ENCODE data around the gene MINPP1. TPM values are rescaled to one million over a fixed set of nuclear protein-coding genes. Genes with fewer than 3 reads are reported as not detected.
A peak's percentile ranks its signal among the peaks of the same experiment; 100 is the strongest.

The MINPP1 gene
- total RNA-seq, 1 donor from 2014 or later: 14.3 TPM

DNA sequence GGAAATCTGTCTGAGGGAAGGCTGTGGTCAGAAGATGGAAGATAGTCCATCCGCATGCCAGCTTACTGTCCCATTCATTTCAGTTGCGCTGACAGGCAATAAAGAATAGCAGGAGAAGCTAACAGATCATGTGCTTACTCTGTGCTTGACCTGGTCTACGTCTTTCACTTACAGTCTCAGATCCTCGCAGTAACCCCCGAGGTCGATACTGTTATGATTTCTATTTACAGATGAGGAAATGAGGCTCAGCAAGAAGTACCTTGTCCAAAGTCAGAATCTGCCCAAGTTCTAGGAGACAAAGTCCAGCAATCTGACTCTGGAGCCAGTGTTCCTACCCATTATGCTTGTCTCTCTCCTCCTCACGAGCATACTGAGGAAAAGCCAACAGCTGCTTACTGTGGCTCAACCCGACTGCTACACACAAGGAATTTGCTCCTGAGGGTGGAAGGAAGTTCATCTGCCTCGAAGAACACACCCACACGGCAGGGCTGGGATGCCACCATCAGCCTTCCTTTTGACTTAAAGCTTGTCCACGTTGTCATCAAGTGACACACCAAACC lies 74.2 kb downstream of the MINPP1 start:
- no peaks in the 10 kb centered on the region for H3K27me3 ChIP-seq
- H3K9me3 ChIP-seq: no peaks in the 10 kb centered on the region
- intact Hi-C loops (cut with DNase I): no loop called here
- H3K36me3 ChIP-seq: no peaks in the 10 kb centered on the region
- H3K4me1 ChIP-seq: peaks cover 0 to 4% of the 10 kb centered on the region in 2 donors
- H3K4me3 ChIP-seq: no peak overlapping the region
- peak overlapping the region; percentile 29 to 31 for H3K27ac ChIP-seq
- DNase-seq (ENCODE audit: low spot score in 2 of 2): no peak
- TF ChIP-seq, protein P1, sequence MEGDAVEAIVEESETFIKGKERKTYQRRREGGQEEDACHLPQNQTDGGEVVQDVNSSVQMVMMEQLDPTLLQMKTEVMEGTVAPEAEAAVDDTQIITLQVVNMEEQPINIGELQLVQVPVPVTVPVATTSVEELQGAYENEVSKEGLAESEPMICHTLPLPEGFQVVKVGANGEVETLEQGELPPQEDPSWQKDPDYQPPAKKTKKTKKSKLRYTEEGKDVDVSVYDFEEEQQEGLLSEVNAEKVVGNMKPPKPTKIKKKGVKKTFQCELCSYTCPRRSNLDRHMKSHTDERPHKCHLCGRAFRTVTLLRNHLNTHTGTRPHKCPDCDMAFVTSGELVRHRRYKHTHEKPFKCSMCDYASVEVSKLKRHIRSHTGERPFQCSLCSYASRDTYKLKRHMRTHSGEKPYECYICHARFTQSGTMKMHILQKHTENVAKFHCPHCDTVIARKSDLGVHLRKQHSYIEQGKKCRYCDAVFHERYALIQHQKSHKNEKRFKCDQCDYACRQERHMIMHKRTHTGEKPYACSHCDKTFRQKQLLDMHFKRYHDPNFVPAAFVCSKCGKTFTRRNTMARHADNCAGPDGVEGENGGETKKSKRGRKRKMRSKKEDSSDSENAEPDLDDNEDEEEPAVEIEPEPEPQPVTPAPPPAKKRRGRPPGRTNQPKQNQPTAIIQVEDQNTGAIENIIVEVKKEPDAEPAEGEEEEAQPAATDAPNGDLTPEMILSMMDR (IDR thresholded peaks at IDR 0.05): no peak

DNA sequence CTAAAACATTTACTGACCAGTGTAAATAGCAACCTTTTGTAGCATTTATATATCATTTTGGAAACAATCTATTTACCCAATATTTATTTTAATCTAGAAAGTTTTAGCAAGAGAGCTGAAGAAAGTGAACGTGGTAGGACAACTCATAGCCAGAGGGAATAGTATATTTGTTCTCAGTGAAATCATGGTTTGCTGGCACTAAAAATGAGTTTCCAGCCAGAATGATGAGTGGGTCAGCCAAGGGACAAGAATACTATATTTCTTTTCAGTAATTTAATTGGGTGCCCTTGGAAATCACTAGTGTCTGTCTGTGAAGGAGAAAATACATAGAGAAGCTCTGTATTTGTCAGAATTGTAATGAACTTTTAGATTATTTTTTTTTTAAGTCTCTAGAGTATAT lies 74.9 kb downstream of the MINPP1 start:
- Histone ChIP-seq H3K27ac (peak overlapping the region in 1 of 2 donors; percentile 29), H3K9me3 (no peaks in the 10 kb centered on the region), H3K4me1 (peaks cover 0 to 4% of the 10 kb centered on the region in 2 donors), H3K36me3 (no peaks in the 10 kb centered on the region), H3K27me3 (no peaks in the 10 kb centered on the region), H3K4me3 (no peak overlapping the region)
- DNase-seq (ENCODE audit: low spot score in 2 of 2): no peak
- intact Hi-C loops (cut with DNase I): no loop called here
- TF ChIP-seq, protein P1 (IDR thresholded peaks at IDR 0.05): no peak

DNA sequence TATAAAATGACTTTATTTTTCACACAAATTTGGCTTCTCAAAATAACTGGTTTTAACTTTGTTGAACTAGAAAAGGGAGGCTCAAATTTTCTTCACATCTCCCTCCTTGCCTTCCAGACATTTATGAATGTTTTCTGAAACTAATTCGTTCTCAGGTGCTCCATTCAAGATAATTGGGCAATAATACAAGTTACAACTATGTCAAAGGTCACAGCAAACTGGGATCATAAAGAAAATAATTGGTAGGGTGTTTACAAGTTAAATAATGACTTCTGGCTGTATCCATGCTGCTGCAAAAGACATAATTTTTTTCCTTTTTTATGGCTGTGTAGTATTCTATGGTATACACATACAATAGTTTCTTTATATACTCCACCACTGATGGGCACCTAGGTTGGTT lies 75.3 kb downstream of the MINPP1 start:
- no peaks in the 10 kb centered on the region for H3K36me3 ChIP-seq
- TF ChIP-seq, protein P1 (IDR thresholded peaks at IDR 0.05): no peak
- H3K27ac ChIP-seq: peak overlapping the region in 1 of 2 donors; percentile 29
- H3K27me3 ChIP-seq: no peaks in the 10 kb centered on the region
- H3K4me3 ChIP-seq: no peak overlapping the region
- H3K9me3 ChIP-seq: no peaks in the 10 kb centered on the region
- peaks cover 0 to 4% of the 10 kb centered on the region in 2 donors for H3K4me1 ChIP-seq
- DNase-seq (ENCODE audit: low spot score in 2 of 2): no peak
- intact Hi-C loops (cut with DNase I): no loop called here

DNA sequence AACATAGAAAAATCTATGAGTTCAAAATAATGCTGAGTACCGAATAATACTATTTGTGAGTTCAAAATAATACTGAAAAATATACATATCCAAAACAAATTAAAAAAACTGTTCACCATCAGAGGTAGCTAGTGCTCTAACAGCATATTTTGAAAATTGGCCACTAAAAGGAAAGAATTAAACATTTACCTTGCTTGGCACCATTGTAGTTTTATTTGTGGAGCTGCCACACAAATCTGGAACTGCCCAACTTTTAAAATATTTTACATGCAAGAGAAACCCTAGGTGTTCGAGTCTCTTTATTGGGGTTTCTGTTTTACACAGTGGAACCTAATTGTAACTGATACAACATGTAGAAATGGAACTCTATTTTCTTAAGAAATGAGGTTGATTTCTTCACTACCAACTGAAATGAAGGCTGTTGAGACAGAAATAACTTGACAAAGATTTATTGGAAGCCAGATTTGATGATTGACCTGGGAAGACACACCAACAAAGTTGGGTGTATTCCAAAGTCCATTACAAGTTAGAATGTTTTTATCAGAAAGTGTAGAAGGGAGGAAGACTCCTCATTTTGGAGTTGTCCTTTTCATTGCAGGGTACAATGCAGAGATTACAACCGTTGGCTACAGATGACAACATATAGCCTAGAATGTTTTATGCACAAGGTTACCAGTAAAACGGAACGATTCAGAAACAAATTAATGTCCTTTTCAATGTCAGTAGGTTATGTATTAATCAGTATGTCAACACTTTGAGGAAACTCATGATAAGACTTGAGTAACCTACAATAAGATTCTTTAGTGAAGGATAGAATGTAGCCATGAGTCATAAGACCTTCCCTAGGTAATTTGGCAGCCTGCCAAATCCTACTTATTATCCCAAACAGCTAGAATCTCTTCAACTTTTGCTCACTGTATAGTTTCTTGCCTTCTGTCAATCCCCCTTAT lies 81.1 kb downstream of the MINPP1 start:
- Histone ChIP-seq H3K9me3 (no peaks in the 10 kb centered on the region), H3K4me1 (no peaks in the 10 kb centered on the region), H3K27ac (no peak overlapping the region), H3K4me3 (no peak overlapping the region), H3K27me3 (no peaks in the 10 kb centered on the region), H3K36me3 (no peaks in the 10 kb centered on the region)
- TF ChIP-seq, protein P1 (IDR thresholded peaks at IDR 0.05): no peak
- DNase-seq (ENCODE audit: low spot score in 2 of 2): no peak
- intact Hi-C loops (cut with DNase I): no loop called here

DNA sequence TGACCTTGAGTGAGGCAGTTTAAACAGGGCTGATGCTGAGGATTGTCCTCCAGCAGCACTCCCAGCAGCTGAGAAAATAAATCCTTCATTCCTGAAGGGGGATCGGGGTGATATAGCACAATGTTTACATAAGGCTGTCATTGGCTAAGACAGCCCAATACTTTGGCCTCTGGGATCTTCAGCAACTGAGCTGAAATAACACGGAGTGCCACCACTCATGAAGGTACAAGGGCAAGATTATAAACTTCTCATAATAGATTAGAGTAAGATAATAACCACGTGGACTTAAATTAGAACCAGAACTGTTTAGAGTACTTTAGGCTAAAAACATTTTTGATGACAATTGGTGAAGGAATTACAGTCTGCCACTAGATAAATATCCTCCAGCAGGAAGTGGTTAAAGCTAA lies 85.0 kb downstream of the MINPP1 start:
- Histone ChIP-seq H3K27ac (no peak overlapping the region), H3K36me3 (no peaks in the 10 kb centered on the region), H3K4me1 (peaks cover 0 to 10% of the 10 kb centered on the region in 2 donors), H3K9me3 (no peaks in the 10 kb centered on the region), H3K27me3 (no peaks in the 10 kb centered on the region), H3K4me3 (no peak overlapping the region)
- intact Hi-C loops (cut with DNase I): no loop called here
- TF ChIP-seq, protein P1 (IDR thresholded peaks at IDR 0.05): no peak
- no peak for DNase-seq (ENCODE audit: low spot score in 2 of 2)

Measured in ascending aorta (tissue), 2 donors.